Measurements from ENCODE around the gene ADAT1. TPM values are rescaled to one million over a fixed set of nuclear protein-coding genes. Genes with fewer than 3 reads are reported as not detected.
A peak's percentile ranks its signal among the peaks of the same experiment; 100 is the strongest.

Gene ADAT1
- polyA plus RNA-seq (ENCODE audit: insufficient read length in 3 of 3) = 10 to 100 TPM; 38.9 to 66.6 (median 57.7) TPM
- long read RNA-seq, donor 1, partial matches to known transcripts = 0 of 1 reads
- long read RNA-seq, donor 1, other reads (novel, unspliced or antisense) = 0 of 1 reads
- long read RNA-seq, donor 2 = 0 reads
- long read RNA-seq, donor 3, partial matches to known transcripts = 0 of 2 reads
- long read RNA-seq, donor 3, other reads (novel, unspliced or antisense) = 0 of 2 reads
- long read RNA-seq, donor 4, partial matches to known transcripts = 0 of 1 reads
- long read RNA-seq, donor 4, other reads (novel, unspliced or antisense) = 0 of 1 reads
- long read RNA-seq, donor 5, partial matches to known transcripts = 0 of 1 reads
- long read RNA-seq, donor 5, other reads (novel, unspliced or antisense) = 0 of 1 reads
- long read RNA-seq, donor 6, partial matches to known transcripts = 0 of 2 reads
- long read RNA-seq, donor 6, other reads (novel, unspliced or antisense) = 0 of 2 reads
- long read RNA-seq, donor 7 = 0 reads
- long read RNA-seq, donor 8, partial matches to known transcripts = 0 of 1 reads
- long read RNA-seq, donor 8, other reads (novel, unspliced or antisense) = 0 of 1 reads
- long read RNA-seq, donor 9, partial matches to known transcripts = 0 of 3 reads
- long read RNA-seq, donor 9, other reads (novel, unspliced or antisense) = 0 of 3 reads
- long read RNA-seq, donor 10, partial matches to known transcripts = 0 of 1 reads
- long read RNA-seq, donor 10, other reads (novel, unspliced or antisense) = 0 of 1 reads
- long read RNA-seq, donor 11, partial matches to known transcripts = 0 of 2 reads
- long read RNA-seq, donor 11, other reads (novel, unspliced or antisense) = 0 of 2 reads
- long read RNA-seq, donor 12, partial matches to known transcripts = 6 of 7 reads
- long read RNA-seq, donor 12, other reads (novel, unspliced or antisense) = 0 of 7 reads
- long read RNA-seq, donor 13, partial matches to known transcripts = 10 of 11 reads
- long read RNA-seq, donor 13, other reads (novel, unspliced or antisense) = 0 of 11 reads
- long read RNA-seq, donor 14 = 0 reads
- long read RNA-seq, donor 15 = 0 reads
- long read RNA-seq, donor 16, partial matches to known transcripts = 0 of 5 reads
- long read RNA-seq, donor 16, other reads (novel, unspliced or antisense) = 0 of 5 reads

GRCh38 chr16:75622761-75623605 lies at the start of gene ADAT1:
Gene ADAT1 (minus strand): TSS chr16:75623281. CDS start chr16:75620799, 2,482 bp downstream.
- peak; percentile 98 for DNase-seq

- DNase-seq = no peak
Observed at GRCh38 chr16:75667503-75667902, 44.4 kb upstream of the ADAT1 start.

GRCh38 chr16:75660726-75661302 lies 37.7 kb upstream of the ADAT1 start:
- no peak for DNase-seq

- no peak for DNase-seq
Observed at GRCh38 chr16:75660321-75660720, 37.2 kb upstream of the ADAT1 start.

- DNase-seq = no peak
Observed at GRCh38 chr16:75658175-75658574, 35.1 kb upstream of the ADAT1 start.

- no peak for DNase-seq
Observed at GRCh38 chr16:75653922-75654321, 30.8 kb upstream of the ADAT1 start.

GRCh38 chr16:75648265-75649076 lies 25.4 kb upstream of the ADAT1 start:
- DNase-seq = peak; percentile 90

- DNase-seq = peak; percentile 93
Observed at GRCh38 chr16:75647492-75648264, 24.6 kb upstream of the ADAT1 start, which contains the start of the genes KARS1 and TERF2IP. Gene KARS1 (minus strand): TSS chr16:75647665. CDS start chr16:75647639, 26 bp downstream. Gene TERF2IP (plus strand): TSS chr16:75647773. CDS start chr16:75647883, 110 bp downstream.

GRCh38 chr16:75647112-75647491 lies 24.0 kb upstream of the ADAT1 start:
- no peak for DNase-seq

GRCh38 chr16:75644240-75645012 lies 21.3 kb upstream of the ADAT1 start:
- no peak for DNase-seq

GRCh38 chr16:75640598-75640997 lies 17.5 kb upstream of the ADAT1 start:
- DNase-seq = no peak

- DNase-seq = no peak
Observed at GRCh38 chr16:75635036-75635435, 12.0 kb upstream of the ADAT1 start.

- no peak for DNase-seq
Observed at GRCh38 chr16:75632857-75633256, 9.8 kb upstream of the ADAT1 start.

GRCh38 chr16:75630052-75630451 lies 7.0 kb upstream of the ADAT1 start:
- no peak for DNase-seq

GRCh38 chr16:75629132-75629531 lies 6.1 kb upstream of the ADAT1 start:
- no peak for DNase-seq

- DNase-seq = no peak
Observed at GRCh38 chr16:75628351-75628750, 5.3 kb upstream of the ADAT1 start.

- no peak for DNase-seq
Observed at GRCh38 chr16:75627851-75628250, 4.8 kb upstream of the ADAT1 start.

GRCh38 chr16:75626806-75627205 lies 3.7 kb upstream of the ADAT1 start:
- no peak for DNase-seq
